K562 (cell line): ENCODE data around the gene ARHGDIB. TPM values are rescaled to one million over a fixed set of nuclear protein-coding genes. Genes with fewer than 3 reads are reported as not detected.

Experiments used
- ATAC-seq: fragments of 200-7000 bp; cut with Tn5 transposase; 3 replicates; pipeline ENCODE4 v1.9.1; 2020; ENCODE audit warnings: moderate library complexity
- BruUV-seq: library from RNA; stranded (reverse); fragments of 400-500 nt; replicated peaks from 2 replicates; lab custom pipeline; 2021; lab: Mats Ljungman, UMichigan
- CTCF ChIA-PET: fragments of 300-600 bp; formaldehyde crosslinking; extraction: SDS; loops from one replicate; lab custom pipeline; 2021; ENCODE audit warnings: low intra/inter-chr PET ratio; lab: Yijun Ruan, JAX
- POLR2A ChIA-PET: fragments of 300-600, 350-650 bp; sonication (Branson Sonifier 250); formaldehyde crosslinking; extraction: SDS; loops from one replicate; lab custom pipeline; 2021; ENCODE audit warnings: antibody characterized with exemption, inconsistent platforms; lab: Yijun Ruan, JAX
- DNase-seq, 4 experiments: peaks; one replicate each; pipeline versions ENCODE4 v3.0.0 to v3.0.0-alpha.2; 2011 to 2018; ENCODE audit warnings: low spot score in 3 of 4, mixed read lengths in 3 of 4; ENCODE audit errors: extremely low read depth in 1 of 4
- FAIRE-seq: peaks from 2 replicates; lab custom pipeline; 2011; peaks lifted over from hg19 to GRCh38; lab: Jason Lieb, UNC
- H2AFZ ChIP-seq: 2 replicates; pipeline ENCODE4 v1.6.0; 2011; ENCODE audit warnings: low read depth, low read length, control low read depth, inconsistent platforms
- H3K27ac ChIP-seq: fragments of 200-600 bp; 3 replicates; pipeline ENCODE4 v1.8.0; 2011; ENCODE audit warnings: low read depth, mild to moderate bottlenecking, control low read depth, inconsistent platforms, low read length, moderate library complexity, mixed read lengths; ENCODE audit errors: extremely low read depth
- H3K27me3 ChIP-seq, 2 experiments: fragments of 300-600 bp in 1 of 2; 2 replicates in 1 of 2; 3 replicates in 1 of 2; pipeline versions ENCODE4 v1.6.0 to v1.8.0; 2011; ENCODE audit warnings: inconsistent platforms in 2 of 2, low read length in 2 of 2, mild to moderate bottlenecking in 1 of 2, mixed read lengths in 1 of 2, moderate library complexity in 1 of 2; ENCODE audit not compliant: control insufficient read depth in 2 of 2, insufficient read depth in 2 of 2
- H3K36me3 ChIP-seq: fragments of 300-600 bp; 3 replicates; pipeline ENCODE4 v1.8.0; 2011; ENCODE audit warnings: mild to moderate bottlenecking, low read length, inconsistent platforms; ENCODE audit not compliant: control insufficient read depth, insufficient read depth
- H3K4me1 ChIP-seq, 2 experiments: fragments of 200-600 bp in 1 of 2; replicated peaks in 1 of 2; 2 replicates in 1 of 2; 3 replicates in 1 of 2; pipeline versions ENCODE4 v1.5.1 to v1.8.0; 2011; ENCODE audit warnings: inconsistent platforms in 2 of 2, low read length in 2 of 2, mild to moderate bottlenecking in 1 of 2, mixed read lengths in 1 of 2, moderate library complexity in 1 of 2; ENCODE audit not compliant: control insufficient read depth in 2 of 2, insufficient read depth in 2 of 2
- H3K4me2 ChIP-seq: 2 replicates; pipeline ENCODE4 v1.6.1; 2011; ENCODE audit warnings: low read length, control low read depth, inconsistent platforms, mixed read lengths; ENCODE audit not compliant: insufficient read depth
- H3K4me3 ChIP-seq: fragments of 200-600 bp; sonication (generic), shearing (Covaris generic); 2 replicates; pipeline ENCODE4 v1.5.1; 2016; ENCODE audit warnings: control low read depth, inconsistent platforms
- H3K79me2 ChIP-seq: fragments of 200-600 bp; 3 replicates; pipeline ENCODE4 v1.8.0; 2011; ENCODE audit warnings: low read length, inconsistent platforms; ENCODE audit not compliant: control insufficient read depth, insufficient read depth
- H3K9ac ChIP-seq, 2 experiments: 2 replicates each; pipeline versions ENCODE4 v1.6.0 to v1.6.1; 2011; ENCODE audit warnings: low read depth in 2 of 2, low read length in 2 of 2, control low read depth in 1 of 2, inconsistent platforms in 1 of 2, mild to moderate bottlenecking in 1 of 2, mixed read lengths in 1 of 2; ENCODE audit not compliant: insufficient read depth in 1 of 2
- H3K9me1 ChIP-seq: one replicate; pipeline ENCODE4 v1.6.0; 2011; ENCODE audit warnings: inconsistent platforms, mild to moderate bottlenecking, low read length, moderate library complexity; ENCODE audit not compliant: control insufficient read depth, insufficient read depth
- H3K9me3 ChIP-seq: replicated peaks from 2 replicates; pipeline ENCODE4 v1.5.1; 2011; ENCODE audit warnings: low read depth, low read length, inconsistent platforms; ENCODE audit not compliant: control insufficient read depth, insufficient read depth
- H4K20me1 ChIP-seq: replicated peaks from 2 replicates; pipeline ENCODE4 v1.6.1; 2011; ENCODE audit warnings: low read length, inconsistent platforms, mixed read lengths; ENCODE audit not compliant: control insufficient read depth, insufficient read depth
- ATF1 ChIP-seq, 2 experiments: fragments of 450-650 bp in 1 of 2; IDR thresholded peaks; 2 replicates each; pipeline ENCODE4 v1.6.1; 2016; ENCODE audit warnings: missing compliant biosample characterization in 1 of 2, missing genetic modification characterization in 1 of 2
- BHLHE40 ChIP-seq: IDR thresholded peaks from 2 replicates; pipeline ENCODE4 v1.6.1; 2011; ENCODE audit warnings: low read length, improper control_type of control experiment
- GABPB1 ChIP-seq: sonication (generic); formaldehyde crosslinking; IDR thresholded peaks from 2 replicates; pipeline ENCODE4 v1.8.0; 2022; ENCODE audit warnings: mild to moderate bottlenecking, missing genetic modification reagents
- NUFIP1 ChIP-seq: fragments of 450-650 bp; IDR thresholded peaks from 2 replicates; pipeline ENCODE4 v1.6.1; 2018; ENCODE audit not compliant: partially characterized antibody
- RFX7 ChIP-seq: fragments of 250-450 bp; sonication (Bioruptor Pico); IDR thresholded peaks from 2 replicates; pipeline ENCODE4 v1.5.1; 2021; ENCODE audit warnings: mild to moderate bottlenecking
- TEAD1 ChIP-seq, 2 experiments: fragments of 450-650 bp in 1 of 2; sonication (generic) in 1 of 2; formaldehyde crosslinking; IDR thresholded peaks; 2 replicates each; pipeline versions ENCODE4 v1.4.0 to v1.8.0; 2020 to 2022; ENCODE audit warnings: mild to moderate bottlenecking in 2 of 2, missing genetic modification reagents in 1 of 2
- ZNF140 ChIP-seq: fragments of 250-450 bp; sonication (Bioruptor Pico); IDR thresholded peaks from 2 replicates; pipeline ENCODE4 v1.8.0; 2021; ENCODE audit warnings: moderate library complexity, mild to moderate bottlenecking, inconsistent platforms
- ZNF431 ChIP-seq: sonication (generic); formaldehyde crosslinking; IDR thresholded peaks from 2 replicates; pipeline ENCODE4 v1.8.0; 2022; ENCODE audit warnings: mild to moderate bottlenecking, missing genetic modification reagents
- ZNF707 ChIP-seq: fragments of 250-450 bp; sonication (Bioruptor Pico); conservative IDR thresholded peaks from 2 replicates; pipeline ENCODE4 v1.8.0; 2022; ENCODE audit warnings: inconsistent platforms, mild to moderate bottlenecking, moderate library complexity
- WGBS: fragments of 100-300 bp; shearing (Covaris generic); methylation state at CpG from one replicate; pipeline ENCODE4 v1.1.6; 2016; ENCODE audit warnings: low coverage, mixed read lengths; ENCODE audit not compliant: insufficient coverage; ENCODE audit errors: missing lambda C conversion rate; 5-methylcytosine and 5-hydroxymethylcytosine counted together
- in situ Hi-C: fragments of 300-500 bp; cut with MboI; formaldehyde crosslinking; loops from 4 replicates; pipeline ENCODE4 v1.15.0; 2018; ENCODE audit warnings: inconsistent platforms, mixed read lengths
- intact Hi-C: fragments of 100-400 bp; cut with micrococcal nuclease; formaldehyde crosslinking; loops from 2 replicates; pipeline ENCODE4 v1.14.2; 2022
- polyA plus RNA-seq, 8 experiments: library from polyadenylated mRNA; depleted of rRNA in 4 of 8; stranded (reverse) in 5 of 8; unstranded in 3 of 8; fragments of >200 nt; fragmentation: Nextera tagmentation in 2 of 8; fragmentation: Illumina TruSeq in 1 of 8; extraction: Ambion mirVana in 2 of 8; extraction: Trizol in 1 of 8; gene quantifications; 2 replicates each; pipeline versions ENCODE4 v1.2.1 to v1.2.3, GENCODE V29; 2011 to 2014; ENCODE audit warnings: inconsistent platforms in 1 of 8, missing spikeins in 1 of 8
- total RNA-seq, 7 experiments: library from RNA; depleted of rRNA in 6 of 7; stranded (reverse); fragments of >200 nt in 6 of 7; fragmentation: Illumina TruSeq in 2 of 7; extraction: Trizol in 2 of 7; gene quantifications; 2 replicates each; pipeline versions ENCODE4 v1.2.1 to v1.2.3, GENCODE V29; 2011 to 2021; ENCODE audit warnings: low replicate concordance in 1 of 7

Gene ARHGDIB
- total and polyA plus RNA-seq, 9 of the 15 experiments (the other 6 are each of a cell fraction or from before 2014, with no cell fraction given) = 9.5 to 204 (median 116) TPM

- Histone ChIP-seq H4K20me1 (no peaks in the 10 kb centered on the region), H3K4me1 (no peaks in the 10 kb centered on the region; a peak in 1 of 5 replicates), H3K9me1 (no peaks in the 10 kb centered on the region), H3K79me2 (no peaks in the 10 kb centered on the region), H3K27me3 (no peaks in the 10 kb centered on the region), H3K4me3 (no peak overlapping the region), H3K4me2 (no peak overlapping the region), H3K9me3 (no peaks in the 10 kb centered on the region), H3K27ac (no peak overlapping the region), H3K36me3 (no peaks in the 10 kb centered on the region), H3K9ac (no peak overlapping the region), H2AFZ (no peak overlapping the region)
- BruUV-seq = no TSS peak
- TF ChIP-seq RFX7 (CRISPR knock-in tag) (no peak), ATF1 (CRISPR knock-in tag; IDR thresholded peaks at IDR 0.05) (no peak), ATF1 (tag; IDR thresholded peaks at IDR 0.05) (no peak), ZNF140 (CRISPR knock-in tag) (no peak), ZNF707 (CRISPR knock-in tag) (no peak), ZNF431 (no peak)
- intact Hi-C loops = no loop called here
- WGBS = 11% methylated on average over 2 of the region's 2 CpGs
- ATAC-seq (no peak), FAIRE-seq (no peak), DNase-seq (no peak)
- in situ Hi-C loops = no loop called here
- CTCF ChIA-PET = no interaction called here
- POLR2A ChIA-PET = no interaction called here
These were observed 26.9 kb downstream of the ARHGDIB start for GRCh38 chr12:14934511-14934910.

- no peaks in the 10 kb centered on the region for H3K9me3 ChIP-seq
- H3K4me2 ChIP-seq = no peak overlapping the region
- FAIRE-seq = no peak
- no peak overlapping the region for H3K9ac ChIP-seq
- no peaks in the 10 kb centered on the region for H4K20me1 ChIP-seq
- POLR2A ChIA-PET = no interaction called here
- TF ChIP-seq BHLHE40 = no peak
- TF ChIP-seq GABPB1 = no peak
- TF ChIP-seq TEAD1 (CRISPR knock-in tag; IDR thresholded peaks at IDR 0.05) = no peak
- TF ChIP-seq NUFIP1 = no peak
- no peak for DNase-seq
- 9% methylated on average over 7 of the region's 7 CpGs for WGBS
- no peak overlapping the region for H3K4me3 ChIP-seq
- no peaks in the 10 kb centered on the region for H3K27me3 ChIP-seq
- in situ Hi-C loops (no loop called here), intact Hi-C loops (no loop called here)
- H3K27ac ChIP-seq = no peak overlapping the region
- CTCF ChIA-PET = no interaction called here
- BruUV-seq = no TSS peak
- H3K79me2 ChIP-seq = no peaks in the 10 kb centered on the region
- ATAC-seq = no peak
- H2AFZ ChIP-seq = no peak overlapping the region
- no peaks in the 10 kb centered on the region for H3K36me3 ChIP-seq
- H3K9me1 ChIP-seq = no peaks in the 10 kb centered on the region
- no peaks in the 10 kb centered on the region; a peak in 1 of 5 replicates for H3K4me1 ChIP-seq
These were observed 29.4 kb downstream of the ARHGDIB start for GRCh38 chr12:14931791-14932560.
